SW 1271 (cell line): ENCODE results near the gene DNTTIP2.
"Not testable (repeated sequence)": the region's sequence is repeated elsewhere in the genome, so short reads cannot be mapped to it uniquely, and the experiment has no call there.

Source experiments
- DNase-seq, 2 experiments: peaks; one replicate each; lab custom pipeline; 2025; lab: John Stamatoyannopoulos, UW

DNTTIP2 gene

DNA sequence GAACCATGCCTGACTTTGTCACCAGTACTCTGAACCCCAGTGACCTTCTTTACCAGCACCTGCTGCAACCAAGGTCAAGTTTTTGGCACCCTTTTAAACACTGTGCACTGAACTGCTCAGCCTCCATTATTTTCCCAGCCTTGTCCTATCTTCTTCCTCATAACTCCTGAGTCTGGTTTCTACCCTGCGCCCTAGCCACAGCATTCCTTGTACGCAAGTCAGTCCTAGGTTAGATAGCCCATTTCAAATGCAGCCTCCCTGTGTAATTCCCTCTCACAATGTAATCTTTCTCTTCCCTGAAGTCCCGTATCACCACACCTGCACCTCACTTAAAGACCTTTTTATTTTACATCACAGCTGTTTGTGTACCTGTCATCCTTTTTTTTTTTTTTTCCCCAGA, 37.2 kb downstream of the DNTTIP2 start:
- DNase-seq = no peak

DNA sequence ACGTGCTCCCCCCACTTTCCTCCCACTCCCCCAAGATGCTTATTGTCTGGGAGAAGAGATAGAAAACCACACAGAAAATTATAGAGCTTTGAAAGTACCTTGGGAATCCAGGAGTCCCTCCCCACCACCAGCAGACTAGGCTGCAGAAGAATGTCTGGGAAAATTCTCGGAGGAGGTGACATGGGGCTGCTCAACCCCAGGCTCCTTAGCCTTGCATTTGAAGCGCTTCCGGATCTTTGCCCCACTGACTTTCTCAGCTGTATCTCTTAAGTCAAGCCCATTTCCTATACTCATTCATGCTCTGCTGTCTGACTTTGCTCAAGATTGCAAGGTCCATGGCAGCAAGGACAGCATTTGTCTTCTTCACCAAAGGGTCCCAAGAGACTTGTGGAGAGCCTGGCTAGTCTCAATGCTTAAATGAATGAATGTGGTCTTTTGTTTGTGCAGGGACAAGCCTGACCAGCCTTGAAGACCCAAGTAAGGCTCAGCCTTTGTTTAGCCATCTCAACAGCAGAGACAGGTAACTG, 38.0 kb downstream of the DNTTIP2 start:
- DNase-seq = no peak

- no peak for DNase-seq
Measured at GRCh38 chr1:93839753-93840152, 39.3 kb downstream of the DNTTIP2 start.

DNA sequence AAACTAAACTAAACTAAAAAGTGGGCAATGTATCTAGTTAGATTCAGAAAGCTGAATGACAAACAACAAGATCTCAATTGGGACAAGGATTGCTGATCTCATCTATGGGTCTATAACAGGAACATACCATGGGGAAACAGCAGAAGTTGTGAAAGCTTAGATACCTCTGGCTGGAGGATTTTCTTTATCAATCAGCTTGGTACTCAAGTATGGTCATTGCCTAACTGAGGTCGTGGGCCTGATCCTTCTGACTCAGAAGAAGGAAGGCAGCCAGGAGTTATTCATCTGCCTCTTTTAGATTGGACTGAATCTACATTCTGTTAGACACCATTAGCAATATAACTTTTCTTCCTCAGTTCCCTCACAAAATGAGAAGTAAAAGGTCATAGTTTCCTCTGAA, 39.7 kb downstream of the DNTTIP2 start:
- DNase-seq = no peak

DNA sequence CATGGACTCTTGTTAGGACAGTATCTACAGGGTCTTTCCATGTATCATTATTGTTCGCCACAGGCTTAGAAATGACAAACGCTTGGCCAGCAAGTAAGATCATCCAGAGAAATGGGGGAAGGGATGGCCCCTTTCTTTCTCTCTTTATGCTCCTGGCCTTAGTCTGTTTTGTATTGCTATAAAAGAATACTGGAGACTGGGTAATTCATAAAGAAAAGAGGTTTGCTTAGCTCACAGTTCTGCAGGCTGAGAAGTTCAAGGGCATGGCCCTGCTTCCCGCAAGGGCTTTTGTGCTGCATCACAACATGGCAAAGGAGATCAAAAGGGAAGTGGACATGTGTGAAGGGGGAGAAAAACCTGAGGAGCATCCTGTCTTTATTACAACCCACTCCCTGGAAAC, 41.0 kb downstream of the DNTTIP2 start:
- DNase-seq = no peak

DNA sequence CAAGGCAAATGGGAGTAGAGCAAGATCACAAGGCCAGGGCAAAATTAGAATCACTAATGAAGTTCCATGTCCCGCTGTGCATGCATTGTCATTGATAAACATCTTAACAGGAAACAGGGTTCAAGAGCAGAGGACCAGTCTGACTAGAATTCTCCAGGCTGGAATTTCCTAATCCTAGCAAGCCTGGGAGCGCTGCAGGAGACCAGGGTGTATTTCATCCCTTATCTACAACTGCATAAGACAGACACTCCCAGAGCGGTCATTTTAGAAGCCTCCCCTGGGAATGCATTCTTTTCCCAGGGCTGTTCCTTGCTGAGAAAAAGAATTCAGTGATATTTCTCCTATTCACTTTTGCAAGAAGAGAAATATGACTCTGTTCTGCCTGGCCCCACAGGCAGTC, 45.7 kb downstream of the DNTTIP2 start:
- not testable (repeated sequence) for DNase-seq

- no peak for DNase-seq
Measured at GRCh38 chr1:93829061-93829460, 49.9 kb downstream of the DNTTIP2 start.

DNA sequence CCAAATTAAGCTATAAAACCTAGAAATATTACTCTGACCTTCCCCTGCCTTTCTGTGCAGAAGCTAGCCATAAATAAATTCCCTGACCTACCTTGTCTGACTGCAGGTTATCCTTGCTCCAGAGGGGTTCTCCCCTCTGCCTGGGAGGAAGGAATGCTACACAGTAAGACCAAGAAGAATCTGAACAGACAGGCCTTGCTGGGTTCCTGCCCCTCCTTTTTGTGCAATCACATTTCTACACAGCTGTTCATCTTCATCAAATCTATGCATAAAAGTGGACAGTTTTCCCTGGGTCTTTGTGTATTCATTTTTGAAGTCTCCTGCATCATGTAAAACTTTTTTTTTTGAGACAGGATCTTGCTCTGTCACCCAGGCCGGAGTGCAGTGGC, 50.6 kb downstream of the DNTTIP2 start:
- no peak for DNase-seq

- DNase-seq = no peak
Measured at GRCh38 chr1:93827633-93828366, 51.2 kb downstream of the DNTTIP2 start.

GRCh38 chr1:93827128-93827527, 51.9 kb downstream of the DNTTIP2 start:
- no peak for DNase-seq

GRCh38 chr1:93824834-93825233, 54.2 kb downstream of the DNTTIP2 start:
- no peak for DNase-seq

DNA sequence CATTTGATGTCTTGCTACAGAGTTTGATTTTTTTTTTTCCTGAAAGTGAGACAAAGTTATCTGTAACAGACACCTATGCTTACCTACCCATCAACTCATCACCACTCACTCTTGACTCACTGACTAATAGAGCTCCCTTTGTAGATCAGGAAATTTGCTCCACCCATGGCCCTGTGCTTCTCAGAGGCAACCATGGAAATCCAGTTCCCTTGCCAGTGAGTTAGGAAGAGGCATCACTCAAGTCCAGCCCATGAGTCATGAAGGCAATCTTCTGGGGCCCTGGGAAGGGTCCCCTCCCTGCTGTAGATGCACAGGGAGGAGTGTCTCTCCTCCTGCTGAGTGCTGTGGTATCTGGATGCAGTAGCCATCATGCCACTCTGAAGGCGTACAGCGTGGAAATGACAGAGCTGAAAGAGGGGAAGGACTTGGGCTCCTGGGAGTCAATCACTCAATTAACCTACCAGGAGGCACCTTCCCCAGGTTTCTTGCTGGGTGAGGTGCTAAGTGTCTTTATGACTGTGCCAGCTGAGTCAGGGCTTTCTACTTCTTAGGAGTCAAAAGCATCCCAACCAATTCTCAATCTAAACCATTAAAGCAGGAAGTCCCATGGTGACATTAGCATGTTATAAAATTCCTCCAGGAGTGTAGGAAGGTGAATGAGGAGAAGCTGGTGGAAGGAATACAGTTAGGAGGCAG, 56.1 kb downstream of the DNTTIP2 start:
- no peak for DNase-seq

DNA sequence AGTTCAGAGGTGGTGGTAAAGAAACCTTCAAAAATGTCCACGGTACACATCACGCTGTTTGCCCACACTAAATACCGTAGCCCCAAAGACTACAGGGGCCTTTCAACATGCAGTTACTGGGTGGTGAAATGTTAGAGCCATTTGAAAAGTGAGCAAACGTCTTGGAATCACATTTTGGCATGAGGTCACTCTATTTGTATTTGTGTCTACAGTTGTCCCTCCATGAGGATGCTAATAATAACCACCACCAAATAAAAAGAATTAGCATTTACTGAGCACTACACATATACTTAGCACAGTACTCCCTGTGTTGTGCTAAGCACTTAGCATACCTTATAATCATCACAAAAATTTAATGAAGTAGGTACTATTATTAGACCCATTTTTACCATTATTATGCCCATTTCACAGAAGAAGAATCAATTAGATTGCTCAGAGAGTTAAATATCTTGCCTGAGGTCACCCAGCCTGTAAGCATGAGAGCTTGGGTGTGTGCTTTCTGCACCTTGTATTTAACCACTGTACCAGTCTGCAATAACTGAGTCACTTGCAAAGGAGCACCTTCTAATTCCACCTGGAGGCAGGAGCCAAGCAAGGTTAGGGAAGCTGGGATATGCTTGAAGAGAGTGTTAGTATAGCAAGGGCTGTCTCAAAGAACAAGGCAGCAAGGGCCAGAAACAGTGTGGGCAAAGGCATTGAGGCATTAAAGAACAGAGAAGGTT, 57.4 kb downstream of the DNTTIP2 start:
- DNase-seq = no peak

GRCh38 chr1:93820554-93821422, 58.2 kb downstream of the DNTTIP2 start:
- no peak for DNase-seq

GRCh38 chr1:93818570-93818959, 60.4 kb downstream of the DNTTIP2 start:
- DNase-seq = no peak

DNA sequence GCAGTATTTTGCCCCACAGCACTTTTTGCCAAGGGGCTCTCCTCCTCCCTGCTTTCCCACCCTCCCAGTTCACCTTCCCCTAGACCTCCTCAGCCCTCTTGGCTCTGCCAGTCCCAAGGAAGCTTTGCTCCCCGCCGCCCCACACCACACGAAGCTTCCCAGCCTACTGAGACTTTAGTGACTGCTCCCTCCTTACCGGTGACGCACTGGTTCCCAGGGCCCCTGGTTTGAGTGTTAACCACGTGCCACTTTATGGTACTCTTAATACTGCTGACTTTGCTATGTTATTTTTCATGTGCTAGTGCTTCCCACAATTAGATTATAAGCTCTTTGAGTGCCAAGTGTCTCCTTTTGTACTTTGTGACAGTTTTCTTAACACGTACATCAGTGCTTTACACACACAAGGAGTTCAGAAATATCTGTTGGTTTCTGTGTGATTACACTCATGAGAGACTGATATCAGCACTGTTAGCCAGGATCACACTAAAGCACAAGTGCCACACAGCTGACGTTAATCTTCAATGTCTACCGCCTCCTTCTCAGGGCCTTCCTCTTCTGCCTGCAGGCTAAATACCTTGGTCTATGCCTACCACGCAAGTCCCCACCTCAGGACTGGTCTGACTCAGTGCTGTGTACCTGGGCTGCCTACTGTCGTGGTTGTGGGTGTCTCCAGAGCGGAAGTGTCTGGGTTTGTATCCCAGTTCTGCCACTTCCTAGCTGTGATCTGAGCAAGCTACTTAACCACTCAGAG, 61.0 kb downstream of the DNTTIP2 start:
- DNase-seq = no peak

DNA sequence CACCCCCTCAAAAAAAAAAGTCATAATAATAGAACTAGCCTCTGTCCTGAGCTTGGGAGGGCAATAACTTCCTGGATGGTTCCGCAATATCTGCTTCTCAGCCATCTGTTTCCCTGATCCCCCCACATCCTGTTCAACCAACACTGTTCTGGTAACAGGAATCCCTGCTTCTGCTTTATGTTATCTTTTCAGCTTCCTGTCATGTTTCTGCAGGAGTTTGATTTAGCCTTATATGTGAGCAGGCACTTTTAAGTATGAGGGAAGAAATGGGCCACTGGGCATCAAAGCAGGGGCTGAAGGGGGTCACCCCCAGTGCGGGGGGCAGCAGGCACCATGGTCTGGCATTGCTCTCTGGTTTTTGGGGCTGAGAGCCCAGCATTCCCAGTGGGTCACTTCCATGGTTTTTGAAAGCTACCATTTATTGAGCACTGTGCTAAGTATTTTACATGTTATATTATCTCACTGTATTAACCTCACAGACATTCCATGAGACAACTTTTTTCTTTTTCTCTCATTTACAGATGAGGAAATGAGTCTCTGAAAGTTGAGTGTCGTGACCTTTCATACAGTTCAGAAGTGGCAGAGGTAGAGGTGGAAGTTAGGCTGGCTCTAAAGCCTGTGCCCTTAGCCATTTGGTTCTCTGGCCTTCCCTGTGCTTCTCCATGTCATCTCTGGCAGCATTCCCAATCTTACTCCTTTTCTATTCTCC, 61.9 kb downstream of the DNTTIP2 start:
- peak in 1 of 2 experiments; percentile 22 for DNase-seq
